Measurements from ENCODE around the gene S100A14.
A peak's percentile ranks its signal among the peaks of the same experiment; 100 is the strongest.
"Not testable (repeated sequence)": the region's sequence is repeated elsewhere in the genome, so short reads cannot be mapped to it uniquely, and the experiment has no call there.

The S100A14 gene

GRCh38 chr1:153616144-153616916 is at the start of gene S100A14:
S100A14 (minus strand) TSS chr1:153616325; CDS start chr1:153615858, 467 bp downstream.
- no peak for DNase-seq (ENCODE audit: low read depth, low spot score)

GRCh38 chr1:153663211-153663610 is 47.1 kb upstream of the S100A14 start:
- no peak for DNase-seq (ENCODE audit: low read depth, low spot score)

- DNase-seq (ENCODE audit: low read depth, low spot score) = no peak
Observed at GRCh38 chr1:153662269-153662668, 46.1 kb upstream of the S100A14 start.

GRCh38 chr1:153661111-153661708 is 45.1 kb upstream of the S100A14 start:
- DNase-seq (ENCODE audit: low read depth, low spot score) = no peak

- no peak for DNase-seq (ENCODE audit: low read depth, low spot score)
Observed at GRCh38 chr1:153659656-153660055, 43.5 kb upstream of the S100A14 start.

GRCh38 chr1:153659175-153659534 is 43.0 kb upstream of the S100A14 start:
- no peak for DNase-seq (ENCODE audit: low read depth, low spot score)

GRCh38 chr1:153658400-153659174 is 42.5 kb upstream of the S100A14 start, which contains the start of gene SNAPIN:
SNAPIN (plus strand) TSS chr1:153658703; CDS start chr1:153658744, 41 bp downstream.
- DNase-seq (ENCODE audit: low read depth, low spot score) = peak; percentile 81

GRCh38 chr1:153655333-153655732 is 39.2 kb upstream of the S100A14 start:
- DNase-seq (ENCODE audit: low read depth, low spot score) = no peak

- DNase-seq (ENCODE audit: low read depth, low spot score) = no peak
Observed at GRCh38 chr1:153652805-153653500, 36.8 kb upstream of the S100A14 start.

GRCh38 chr1:153651771-153652170 is 35.6 kb upstream of the S100A14 start:
- no peak for DNase-seq (ENCODE audit: low read depth, low spot score)

GRCh38 chr1:153649863-153650235 is 33.7 kb upstream of the S100A14 start:
- DNase-seq (ENCODE audit: low read depth, low spot score) = no peak

GRCh38 chr1:153649137-153649862 is 33.2 kb upstream of the S100A14 start:
- no peak for DNase-seq (ENCODE audit: low read depth, low spot score)

- DNase-seq (ENCODE audit: low read depth, low spot score) = no peak
Observed at GRCh38 chr1:153648000-153648643, 32.0 kb upstream of the S100A14 start.

- DNase-seq (ENCODE audit: low read depth, low spot score) = no peak
Observed at GRCh38 chr1:153647346-153647714, 31.2 kb upstream of the S100A14 start.

- DNase-seq (ENCODE audit: low read depth, low spot score) = no peak
Observed at GRCh38 chr1:153646672-153647345, 30.7 kb upstream of the S100A14 start.

GRCh38 chr1:153643816-153644215 is 27.7 kb upstream of the S100A14 start:
- DNase-seq (ENCODE audit: low read depth, low spot score) = no peak

- no peak for DNase-seq (ENCODE audit: low read depth, low spot score)
Observed at GRCh38 chr1:153643100-153643499, 27.0 kb upstream of the S100A14 start.

GRCh38 chr1:153642161-153642560 is 26.0 kb upstream of the S100A14 start:
- no peak for DNase-seq (ENCODE audit: low read depth, low spot score)

- no peak for DNase-seq (ENCODE audit: low read depth, low spot score)
Observed at GRCh38 chr1:153640861-153641260, 24.7 kb upstream of the S100A14 start.

GRCh38 chr1:153640213-153640612 is 24.1 kb upstream of the S100A14 start:
- DNase-seq (ENCODE audit: low read depth, low spot score) = not testable (repeated sequence)

Data from activated naive CD8-positive, alpha-beta T cell treated with anti-CD3 and anti-CD28 coated beads, Interleukin-2, amount 50 U/mL, for 16 hours (primary cell).